Left kidney (tissue), 2 donors: Measurements from ENCODE around the gene CARMIL3. TPM values are rescaled to one million over a fixed set of nuclear protein-coding genes. Genes with fewer than 3 reads are reported as not detected.

ENCODE experiments used
- DNase-seq: peaks from one replicate; pipeline ENCODE4 v3.0.0-alpha.2; 2013
- polyA plus RNA-seq: library from polyadenylated mRNA; unstranded; fragments of 120-200 nt; gene quantifications from one replicate; pipeline ENCODE4 v1.2.1, GENCODE V29; 2013; ENCODE audit not compliant: insufficient read length

The CARMIL3 gene
- polyA plus RNA-seq, 1 donor = 2.4 TPM

GRCh38 chr14:24114532-24115421, 63.0 kb downstream of the CARMIL3 start, which contains the start of the genes DCAF11 and NRL:
DCAF11 (plus strand) TSS chr14:24114777; CDS start chr14:24115595, 818 bp downstream.
NRL (minus strand) TSS chr14:24114949; CDS start chr14:24082848, 32,101 bp downstream.
- DNase-seq = peak; percentile 100

GRCh38 chr14:24115422-24116127, 63.8 kb downstream of the CARMIL3 start:
- DNase-seq = no peak

GRCh38 chr14:24116128-24116814, 64.5 kb downstream of the CARMIL3 start:
- DNase-seq = no peak

- DNase-seq = no peak
These were observed 65.4 kb downstream of the CARMIL3 start for GRCh38 chr14:24117179-24117578.

Other genes with a start within 250 kb of the CARMIL3 start
- 43.3 TPM for gene DHRS4, start 98.2 kb upstream of the CARMIL3 start, polyA plus RNA-seq
- 39.6 TPM for gene DHRS4L2, start 63.1 kb upstream of the CARMIL3 start, polyA plus RNA-seq
- gene CPNE6, start 19.6 kb downstream of the CARMIL3 start, polyA plus RNA-seq = 0.18 TPM
- 35.8 TPM for gene PCK2, start 42.3 kb downstream of the CARMIL3 start, polyA plus RNA-seq
- 75.4 TPM for gene DCAF11, start 62.8 kb downstream of the CARMIL3 start, polyA plus RNA-seq
- 2.6 TPM for gene NRL, start 62.9 kb downstream of the CARMIL3 start, polyA plus RNA-seq
- 1.1 TPM for gene FITM1, start 78.7 kb downstream of the CARMIL3 start, polyA plus RNA-seq
- 191 TPM for gene PSME1, start 84.2 kb downstream of the CARMIL3 start, polyA plus RNA-seq
- gene EMC9, start 89.6 kb downstream of the CARMIL3 start, polyA plus RNA-seq = 19.2 TPM
- 158 TPM for gene PSME2, start 94.6 kb downstream of the CARMIL3 start, polyA plus RNA-seq
- 57.5 TPM for gene RNF31, start 95.5 kb downstream of the CARMIL3 start, polyA plus RNA-seq
- 64.5 TPM for gene IRF9, start 109.3 kb downstream of the CARMIL3 start, polyA plus RNA-seq
- 88.7 TPM for gene REC8, start 120.1 kb downstream of the CARMIL3 start, polyA plus RNA-seq
- gene IPO4, start 136.8 kb downstream of the CARMIL3 start, polyA plus RNA-seq = 35.6 TPM
- 39.7 TPM for gene TM9SF1, start 143.4 kb downstream of the CARMIL3 start, polyA plus RNA-seq
- 13.3 TPM for gene TSSK4, start 153.7 kb downstream of the CARMIL3 start, polyA plus RNA-seq
- gene CHMP4A, start 161.5 kb downstream of the CARMIL3 start, polyA plus RNA-seq = 63.7 TPM
- 8.4 TPM for gene MDP1, start 164.1 kb downstream of the CARMIL3 start, polyA plus RNA-seq
- gene NEDD8, start 180.4 kb downstream of the CARMIL3 start, polyA plus RNA-seq = 231 TPM
- gene GMPR2, start 180.9 kb downstream of the CARMIL3 start, polyA plus RNA-seq = 121 TPM
- 62.4 TPM for gene TINF2, start 190.6 kb downstream of the CARMIL3 start, polyA plus RNA-seq
- 2.3 TPM for gene TGM1, start 211.2 kb downstream of the CARMIL3 start, polyA plus RNA-seq
- gene RABGGTA, start 219.6 kb downstream of the CARMIL3 start, polyA plus RNA-seq = 18.8 TPM
- gene DHRS1, start 247.8 kb downstream of the CARMIL3 start, polyA plus RNA-seq = 48.9 TPM
- 29.0 TPM for gene NOP9, start 247.8 kb downstream of the CARMIL3 start, polyA plus RNA-seq